Activated CD8-positive, alpha-beta memory T cell treated with anti-CD3 and anti-CD28 coated beads for 36 hours (primary cell): ENCODE measurements around the gene CILP2. TPM values are rescaled to one million over a fixed set of nuclear protein-coding genes. Genes with fewer than 3 reads are reported as not detected.

ENCODE experiments used
- CTCF ChIA-PET: fragments of 350-600 bp; sonication (Branson Sonifier 250); formaldehyde crosslinking; loops from one replicate; lab custom pipeline; 2021; ENCODE audit warnings: antibody characterized with exemption; lab: Charles Lee
- POLR2A ChIA-PET: fragments of 350-600 bp; sonication (Branson Sonifier 250); formaldehyde crosslinking; loops from one replicate; lab custom pipeline; 2021; ENCODE audit warnings: antibody characterized with exemption; lab: Charles Lee
- total RNA-seq, 2 experiments: library from RNA; stranded (reverse); gene quantifications; one replicate each; pipeline ENCODE4 v1.2.3, GENCODE V29; 2021

Gene CILP2
- total RNA-seq, 2 experiments from 2014 or later = 0.15 to 0.30 TPM

DNA sequence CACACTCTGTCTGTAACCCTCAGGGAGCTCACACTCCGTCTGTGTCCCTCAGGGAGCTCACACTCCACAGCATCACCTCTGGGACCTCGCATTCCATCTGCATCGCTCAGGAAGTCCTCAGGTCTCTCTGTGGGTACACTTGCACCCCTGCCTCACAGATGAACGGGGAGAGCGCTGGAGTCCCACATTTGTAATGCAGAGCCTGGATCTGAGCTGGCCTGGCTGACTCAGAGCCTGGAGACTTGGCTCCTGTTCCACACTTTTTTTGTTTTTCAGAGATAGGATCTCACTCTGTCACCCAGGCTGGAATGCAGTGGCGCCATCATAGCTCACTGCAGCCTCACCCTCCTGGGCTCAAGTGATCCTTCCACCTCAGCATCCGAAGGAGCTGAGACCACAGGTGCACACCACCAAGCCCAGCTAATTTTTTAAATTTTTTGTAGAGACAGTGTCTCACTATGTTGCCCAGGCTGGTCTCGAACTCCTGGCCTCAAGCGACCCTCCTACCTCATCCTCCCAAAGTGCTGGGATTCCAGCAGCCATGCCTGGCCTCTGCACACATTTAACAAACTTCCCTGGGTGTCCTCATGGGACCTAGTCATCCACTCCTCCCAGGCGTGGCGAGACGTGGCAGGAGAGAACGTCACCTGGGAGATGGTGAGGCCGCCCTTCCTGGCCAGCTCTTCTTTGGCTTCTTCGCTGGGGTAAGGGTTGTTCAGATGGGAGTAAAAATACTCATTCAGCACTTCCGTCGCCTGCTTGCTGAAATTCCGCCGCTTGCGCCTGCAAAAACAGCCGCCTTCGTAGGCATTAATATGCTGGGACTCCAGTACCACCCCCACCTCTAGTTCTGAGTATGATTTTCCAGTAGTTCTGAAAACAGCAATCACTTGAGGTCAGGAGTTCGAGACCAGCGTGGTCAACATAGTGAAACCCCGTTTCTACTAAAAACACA, 31.0 kb downstream of the CILP2 start:
- ChIA-PET POLR2A (no interaction called here), CTCF (interaction anchor here (2.9 kb wide), 1 partner anchor 14 kb away, joined by 11 read pairs; no protein-coding TSS in a partner anchor)

- ChIA-PET CTCF (no interaction called here), POLR2A (interaction anchor here (0.5 kb wide), 1 partner anchor 92 kb away, joined by 3 read pairs; no protein-coding TSS in a partner anchor)
Observed at GRCh38 chr19:19570571-19570970, 32.5 kb downstream of the CILP2 start.

DNA sequence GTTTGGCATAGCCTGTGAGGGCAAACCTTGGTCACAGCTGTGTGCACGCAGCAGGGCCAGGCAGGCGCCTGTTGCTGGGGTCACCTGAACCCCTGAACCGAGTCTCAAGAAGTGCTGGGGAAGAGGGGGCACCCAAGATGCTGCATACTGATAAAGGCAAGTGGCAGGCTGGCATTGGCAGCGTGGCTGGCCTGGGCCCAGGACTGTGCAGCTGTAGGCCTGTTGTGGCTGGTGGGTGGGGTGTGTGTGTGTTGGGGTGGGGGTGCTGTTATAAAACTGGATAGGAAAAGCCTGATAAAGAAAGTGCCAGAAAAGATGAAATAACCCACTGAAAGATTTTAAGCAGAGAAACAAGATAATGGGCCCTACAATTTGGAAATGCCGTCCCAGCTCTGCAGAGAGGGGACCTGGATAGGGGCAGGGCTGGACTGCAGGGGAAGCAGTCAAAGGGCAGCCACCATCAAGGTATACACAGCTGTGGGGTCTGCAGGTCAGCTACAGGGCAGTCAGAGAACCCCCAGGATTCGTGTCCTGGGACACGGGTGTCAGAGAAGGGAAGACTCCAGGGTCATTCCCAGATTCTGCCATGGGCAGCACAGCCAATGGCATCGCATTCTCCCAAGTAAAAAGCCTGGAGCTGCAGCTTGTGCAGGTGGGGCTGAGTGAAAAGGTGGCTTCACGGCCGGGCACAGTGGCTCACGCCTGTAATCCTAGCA, 33.2 kb downstream of the CILP2 start:
- CTCF ChIA-PET = interaction anchor here (0.6 to 1.8 kb wide), 2 partner anchors 12 to 21 kb away, joined by 3 to 6 read pairs; no protein-coding TSS in a partner anchor
- POLR2A ChIA-PET = interaction anchor here (0.6 kb wide), 1 partner anchor 514 kb away, joined by 5 read pairs; no protein-coding TSS in a partner anchor

GRCh38 chr19:19575411-19575810, 37.3 kb downstream of the CILP2 start:
- ChIA-PET POLR2A (no interaction called here), CTCF (no interaction called here)

DNA sequence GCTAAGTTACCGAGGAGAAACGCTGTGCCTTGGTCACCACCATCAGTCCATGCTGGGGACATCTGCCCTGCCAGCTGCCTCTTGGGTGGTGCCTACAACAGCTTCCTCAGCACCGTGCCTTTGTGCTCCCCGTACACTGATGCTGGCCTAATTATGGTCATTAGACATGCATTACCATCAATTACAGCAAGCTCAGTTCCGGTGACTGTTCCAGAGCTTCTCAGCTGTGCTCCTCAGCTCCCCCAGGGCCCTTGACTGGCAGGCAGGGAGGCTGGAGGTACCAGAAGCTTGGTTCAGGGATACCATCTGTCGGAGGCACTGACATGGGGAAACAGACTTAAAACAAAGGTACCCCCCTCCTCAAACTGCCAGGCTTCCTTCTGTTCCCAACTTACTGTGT, 40.2 kb downstream of the CILP2 start:
- CTCF ChIA-PET = interaction anchor here (1.7 kb wide), 1 partner anchor 24 kb away, joined by 4 read pairs; no protein-coding TSS in a partner anchor
- POLR2A ChIA-PET = no interaction called here

DNA sequence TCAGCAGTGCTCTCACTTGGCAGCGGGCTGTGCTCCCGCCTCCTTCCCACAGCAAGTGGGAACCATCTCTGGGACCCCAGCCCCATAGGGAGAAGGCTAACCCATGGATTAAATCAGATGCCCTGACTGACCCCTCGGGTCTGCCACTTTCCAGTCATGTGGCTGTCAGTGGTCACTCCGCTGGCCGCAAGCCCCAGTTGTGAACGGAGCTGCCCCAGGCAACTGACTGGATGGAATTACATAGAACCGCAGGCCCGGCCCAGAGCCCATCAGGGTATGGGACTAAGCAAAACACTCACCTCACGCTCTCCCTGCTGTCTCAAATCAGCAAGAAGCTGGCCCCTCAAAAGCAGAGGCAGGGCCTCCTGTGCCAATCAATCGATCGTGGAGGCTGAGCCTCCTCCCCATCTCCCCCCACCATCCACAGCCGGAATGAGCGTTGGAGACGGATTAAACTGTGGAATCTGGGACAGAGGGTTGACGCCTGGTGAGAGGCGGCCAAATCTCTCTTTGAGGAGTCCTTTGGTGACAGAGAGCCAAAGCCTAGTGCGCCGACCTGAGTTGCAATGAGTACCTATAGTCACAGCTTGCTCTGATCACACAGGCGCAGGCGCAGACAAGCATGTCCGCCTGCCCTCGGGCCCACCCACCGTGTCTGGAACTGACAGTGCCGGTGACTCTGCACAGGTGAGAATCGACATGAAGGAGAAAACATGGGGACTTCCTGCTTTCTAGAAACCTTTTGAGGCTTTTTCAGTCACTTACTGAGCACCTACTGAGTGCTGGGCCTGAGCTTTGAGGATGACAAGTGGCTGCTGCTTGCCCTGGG, 41.7 kb downstream of the CILP2 start:
- POLR2A ChIA-PET = no interaction called here
- CTCF ChIA-PET = interaction anchor here (1.0 to 1.8 kb wide), 2 partner anchors 25 to 31 kb away, joined by 3 to 5 read pairs; no protein-coding TSS in a partner anchor

DNA sequence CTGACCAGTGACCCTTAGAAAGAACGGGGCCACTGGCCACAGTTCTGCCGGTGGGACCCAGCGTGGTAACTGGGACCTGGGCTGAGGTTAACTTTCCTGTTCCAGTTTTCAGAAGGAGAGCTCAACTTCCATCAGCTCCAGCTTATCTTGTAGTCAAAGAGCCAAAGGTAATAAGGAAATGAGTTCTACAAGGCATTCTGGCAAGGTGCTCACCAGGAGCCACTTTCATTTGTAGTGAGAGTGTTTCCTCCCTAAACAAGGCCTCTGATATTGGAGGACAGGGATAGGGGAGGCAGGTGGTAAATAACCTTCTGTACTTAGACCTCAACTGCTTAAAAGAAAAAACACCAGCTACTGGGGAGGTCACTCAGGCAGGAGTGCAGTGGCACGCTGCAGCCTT, 42.4 kb downstream of the CILP2 start:
- CTCF ChIA-PET = interaction anchor here (1.0 to 1.8 kb wide), 2 partner anchors 26 to 30 kb away, joined by 3 to 5 read pairs; no protein-coding TSS in a partner anchor
- POLR2A ChIA-PET = no interaction called here

- ChIA-PET POLR2A (no interaction called here), CTCF (no interaction called here)
Observed at GRCh38 chr19:19581391-19581790, 43.3 kb downstream of the CILP2 start.

DNA sequence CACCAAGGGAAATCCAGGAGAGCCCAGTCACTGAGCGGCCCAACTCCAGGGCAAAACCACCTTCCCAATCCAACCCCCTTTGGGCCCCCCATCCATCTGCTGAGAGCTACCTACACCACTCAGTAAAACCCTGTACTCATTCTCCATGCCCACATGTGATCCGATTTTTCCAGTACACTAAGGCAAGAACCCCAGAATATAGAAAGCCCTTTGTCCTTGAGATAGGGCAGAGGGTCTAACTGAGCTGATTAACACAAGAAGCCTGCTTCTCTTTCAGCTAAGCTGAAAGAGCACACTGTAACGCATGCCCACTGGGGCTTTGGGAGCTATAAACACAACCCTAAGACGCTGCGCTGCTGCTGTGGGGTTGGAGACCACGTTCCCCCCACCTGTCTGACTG, 44.4 kb downstream of the CILP2 start:
- CTCF ChIA-PET = interaction anchor here (1.0 to 1.5 kb wide), 2 partner anchors 10 to 20 kb away, joined by 3 to 6 read pairs; no protein-coding TSS in a partner anchor
- POLR2A ChIA-PET = no interaction called here

GRCh38 chr19:19584356-19584755, 46.3 kb downstream of the CILP2 start:
- POLR2A ChIA-PET = no interaction called here
- CTCF ChIA-PET = interaction anchor here (0.7 to 0.9 kb wide), 2 partner anchors 29 to 80 kb away, joined by 3 to 5 read pairs; no protein-coding TSS in a partner anchor

DNA sequence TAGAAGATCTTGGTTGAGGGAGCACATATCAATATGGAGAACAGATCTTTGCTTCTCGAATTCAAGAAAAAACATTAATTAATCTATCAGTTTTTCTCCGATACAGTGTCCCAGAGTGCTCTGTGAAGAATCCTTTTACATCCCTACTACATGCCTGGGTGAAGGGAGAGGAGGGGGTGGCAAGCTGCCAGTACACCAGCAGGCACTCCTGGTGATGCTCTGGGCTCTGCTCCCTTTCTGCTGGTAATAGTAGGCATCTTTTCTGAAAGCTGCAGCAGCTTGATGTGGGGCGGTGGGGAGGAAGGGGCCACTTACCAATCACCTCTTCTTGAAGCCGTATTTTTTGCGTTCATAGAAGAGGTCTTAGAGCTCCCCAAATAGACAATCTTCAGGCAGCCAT, 49.7 kb downstream of the CILP2 start:
- ChIA-PET POLR2A (no interaction called here), CTCF (interaction anchor here (1.4 to 1.5 kb wide), 2 partner anchors 33 to 47 kb away, joined by 3 to 6 read pairs; no protein-coding TSS in a partner anchor)

DNA sequence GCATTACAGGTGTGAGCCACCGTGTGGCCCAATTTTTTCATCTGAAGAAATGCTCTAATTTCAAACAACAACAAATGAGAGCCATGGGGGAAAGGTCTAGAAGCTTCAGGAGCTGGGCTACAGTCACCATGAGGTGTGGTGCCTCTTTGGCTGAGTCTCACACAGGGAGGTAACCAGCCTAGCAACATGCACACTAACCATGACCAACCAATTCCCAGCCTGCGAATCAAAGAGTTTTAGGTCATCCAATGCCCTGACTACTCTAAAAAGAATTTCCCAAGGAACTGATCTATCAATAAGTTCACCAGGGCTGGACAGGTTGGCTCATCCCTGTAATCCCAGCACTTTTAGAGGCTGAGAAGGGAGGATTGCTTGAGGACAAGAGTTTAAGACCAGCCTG, 50.5 kb downstream of the CILP2 start:
- POLR2A ChIA-PET = interaction anchor here (1.4 kb wide), 1 partner anchor 25 kb away, joined by 3 read pairs; no protein-coding TSS in a partner anchor

GRCh38 chr19:19591133-19591825, 53.2 kb downstream of the CILP2 start:
- POLR2A ChIA-PET = interaction anchor here (0.8 to 1.5 kb wide), 4 partner anchors 11 to 72 kb away, joined by 3 to 18 read pairs (median 5); partner anchors contain the start of gene ATP13A1
- CTCF ChIA-PET = interaction anchor here (0.6 to 2.1 kb wide), 3 partner anchors 11 to 53 kb away, joined by 3 to 5 read pairs (median 4); partner anchors contain the start of gene GMIP

More for the DNA sequence above, 50.5 kb downstream of the CILP2 start:
- CTCF ChIA-PET = interaction anchor here (1.4 to 2.0 kb wide), 3 partner anchors 10 to 48 kb away, joined by 3 to 7 read pairs (median 6); no protein-coding TSS in a partner anchor

GRCh38 chr19:19592690-19593089, 54.6 kb downstream of the CILP2 start:
- ChIA-PET POLR2A (no interaction called here), CTCF (interaction anchor here (0.6 to 2.1 kb wide), 2 partner anchors 10 to 21 kb away, joined by 3 to 5 read pairs; no protein-coding TSS in a partner anchor)

- CTCF ChIA-PET = interaction anchor here (0.5 to 1.3 kb wide), 3 partner anchors 22 to 49 kb away, joined by 3 read pairs; partner anchors contain the start of gene GMIP
- POLR2A ChIA-PET = interaction anchor here (1.2 kb wide), 1 partner anchor 11 kb away, joined by 3 read pairs; no protein-coding TSS in a partner anchor
Observed at GRCh38 chr19:19594381-19594780, 56.3 kb downstream of the CILP2 start.

DNA sequence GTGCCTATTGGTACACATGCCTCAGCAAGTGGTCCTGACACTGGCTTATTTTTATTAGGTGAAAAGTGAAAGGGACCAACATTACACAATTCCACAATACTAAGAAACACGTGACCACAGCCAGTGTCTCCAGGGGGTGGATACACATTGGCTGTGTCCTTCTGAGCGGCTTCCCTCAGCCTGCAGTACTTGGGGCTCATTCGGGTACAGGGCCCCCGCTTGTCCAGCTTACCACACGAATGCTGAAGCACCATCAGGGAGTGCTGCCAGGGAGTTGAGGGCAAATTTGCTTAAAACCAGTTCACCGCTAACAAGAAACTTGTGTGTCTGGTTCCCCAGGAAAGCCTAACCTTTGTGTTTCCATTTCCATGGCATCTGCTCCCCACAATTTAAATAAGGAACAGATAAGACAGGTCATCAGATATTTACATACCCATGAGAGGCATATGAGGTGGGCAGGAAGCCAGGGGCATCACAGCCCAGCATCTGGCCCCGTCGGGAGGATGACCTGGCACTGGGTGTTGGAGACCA, 57.2 kb downstream of the CILP2 start:
- ChIA-PET CTCF (no interaction called here), POLR2A (interaction anchor here (1.2 kb wide), 1 partner anchor 10 kb away, joined by 3 read pairs; no protein-coding TSS in a partner anchor)
